ENCODE results near the gene ZCCHC3.

ZCCHC3 gene

DNA sequence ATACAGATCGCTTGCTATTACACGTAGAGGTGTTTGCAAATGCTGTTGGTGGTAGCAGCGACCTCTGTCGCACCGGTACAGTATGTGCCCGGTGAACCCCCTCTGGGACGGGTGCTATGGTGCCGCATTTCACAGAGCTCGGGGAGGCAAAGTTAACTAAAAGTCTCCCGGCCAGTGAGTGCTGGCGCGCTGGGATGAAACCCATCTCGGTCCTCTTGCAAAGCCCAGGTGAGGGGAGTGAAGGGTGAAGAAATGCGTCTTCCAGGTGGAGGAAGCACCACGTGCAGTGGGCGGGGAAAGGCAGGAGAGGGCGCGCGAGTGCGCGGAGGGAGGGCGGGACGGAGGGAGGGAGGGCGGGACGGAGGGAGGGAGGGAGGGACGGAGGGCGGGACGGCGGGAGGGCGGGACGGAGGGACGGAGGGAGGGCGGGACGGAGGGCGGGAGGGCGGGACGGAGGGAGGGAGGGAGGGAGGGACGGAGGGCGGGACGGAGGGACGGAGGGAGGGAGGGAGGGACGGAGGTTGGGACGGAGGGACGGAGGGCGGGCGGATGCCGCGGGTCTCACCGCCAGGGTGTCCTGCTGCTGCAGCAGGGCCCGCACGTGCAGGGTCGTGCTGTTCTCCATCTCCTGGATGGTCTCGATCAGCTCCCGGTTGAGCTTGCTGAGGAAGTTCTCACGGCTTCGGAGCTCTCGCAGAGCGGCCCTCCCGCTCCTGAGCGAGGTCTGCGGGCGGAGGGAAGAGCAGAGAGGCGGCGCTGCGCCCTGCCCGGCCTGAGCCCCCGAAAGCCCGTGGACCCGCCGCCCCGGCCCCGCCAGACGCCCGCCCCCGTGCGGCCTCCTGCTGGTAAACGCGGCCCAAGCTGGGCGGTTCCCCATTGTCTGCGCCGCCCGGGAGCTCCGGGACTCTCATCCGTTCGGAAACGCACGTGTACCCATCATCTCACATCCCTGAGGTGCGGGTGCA lies 18.5 kb upstream of the ZCCHC3 start:
- no peak for DNase-seq (ENCODE audit: low read depth in 4 of 4, low spot score in 1 of 4)

DNA sequence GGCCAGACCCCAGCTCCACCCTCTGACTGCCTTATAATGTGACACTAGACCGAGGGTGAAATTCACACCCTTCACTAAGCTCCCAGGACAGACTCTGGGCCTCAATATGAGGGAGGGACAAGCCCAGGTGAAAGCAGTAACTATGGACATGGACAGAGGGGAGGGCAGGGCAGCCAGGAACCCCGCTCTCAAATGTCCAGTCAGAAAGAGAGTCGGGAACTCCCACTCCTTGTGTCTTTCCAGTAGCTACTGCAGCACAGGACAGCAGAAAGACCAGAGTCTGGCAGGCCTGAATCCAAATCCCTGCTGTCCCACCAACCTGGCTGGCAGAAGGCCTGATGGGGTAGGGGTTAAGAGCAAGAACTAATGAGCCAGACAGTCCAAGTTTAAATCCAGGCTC lies 13.2 kb upstream of the ZCCHC3 start:
- no peak for DNase-seq (ENCODE audit: low read depth in 4 of 4, low spot score in 1 of 4)

DNA sequence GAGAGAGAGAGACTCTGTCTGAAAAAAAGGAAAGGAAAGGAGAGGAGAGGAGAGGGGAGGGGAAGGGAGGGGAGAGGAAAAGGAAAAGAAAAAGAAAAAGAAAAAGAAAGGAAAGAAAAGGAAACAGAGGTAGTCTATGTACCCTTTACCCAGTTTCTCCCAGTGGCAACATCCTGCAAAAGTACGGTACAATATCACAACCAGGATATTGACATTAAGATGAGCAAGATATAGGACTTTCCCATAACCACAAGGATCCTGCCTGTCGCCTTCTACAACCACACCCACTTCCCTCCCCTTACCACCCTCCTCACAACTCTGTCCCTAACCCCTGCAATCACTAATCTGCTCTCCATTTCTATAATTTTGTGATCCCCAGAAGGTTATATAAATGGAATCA lies 10.9 kb upstream of the ZCCHC3 start:
- no peak for DNase-seq (ENCODE audit: low read depth in 4 of 4, low spot score in 1 of 4)

DNA sequence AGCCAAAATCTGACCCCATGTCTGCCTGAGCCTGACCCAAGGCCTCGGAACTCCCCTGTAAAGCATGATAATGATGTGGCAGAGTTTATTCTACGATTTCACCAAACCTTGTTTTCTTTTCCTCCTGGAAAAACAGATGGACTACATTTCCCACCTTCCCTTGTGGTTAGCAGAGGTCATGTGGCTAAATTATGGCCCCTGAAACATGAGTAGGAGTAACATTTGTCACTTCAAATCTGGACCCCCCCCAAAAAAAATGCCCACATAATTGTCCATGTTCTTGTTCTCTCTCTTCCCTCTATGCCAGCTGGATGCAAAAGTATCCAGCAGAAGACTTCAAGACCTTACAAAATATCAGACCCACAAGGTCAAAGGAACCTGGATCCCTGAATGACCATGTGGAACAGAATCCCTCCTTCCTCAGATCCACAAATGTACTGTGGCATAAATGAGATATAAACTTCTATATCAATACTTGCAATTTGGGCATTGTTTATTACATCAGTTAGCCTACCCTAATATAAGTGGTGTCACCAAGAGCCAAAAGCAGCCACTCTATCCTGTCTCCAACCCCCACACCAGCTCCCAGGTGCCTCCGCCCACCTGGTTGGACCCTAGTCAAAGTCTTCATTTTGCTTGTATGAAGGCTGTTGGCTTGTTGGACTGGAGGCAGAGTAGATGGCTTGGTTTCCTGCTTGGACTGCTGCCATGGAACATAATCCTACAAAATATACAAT lies 8.2 kb upstream of the ZCCHC3 start:
- DNase-seq (ENCODE audit: low read depth in 4 of 4, low spot score in 1 of 4): no peak

DNA sequence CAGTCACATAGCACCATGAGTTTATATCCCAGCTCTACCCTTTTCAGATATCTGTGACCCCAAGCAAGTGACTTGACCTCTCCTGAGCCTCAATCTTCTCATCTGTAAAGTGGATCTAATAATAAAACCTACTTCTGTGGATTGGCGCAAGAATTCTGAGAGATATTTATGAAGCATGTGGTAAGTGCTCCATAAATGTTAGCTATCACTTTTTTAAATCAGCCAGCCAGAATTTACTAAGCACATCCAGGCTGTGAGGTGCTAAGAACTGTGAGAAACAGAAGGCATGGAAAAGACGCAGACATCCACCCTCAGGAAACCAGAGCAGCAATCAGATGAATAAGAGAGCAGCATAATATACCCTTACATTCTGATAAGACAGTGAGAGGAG lies 7.7 kb upstream of the ZCCHC3 start:
- DNase-seq (ENCODE audit: low read depth in 4 of 4, low spot score in 1 of 4): no peak

DNA sequence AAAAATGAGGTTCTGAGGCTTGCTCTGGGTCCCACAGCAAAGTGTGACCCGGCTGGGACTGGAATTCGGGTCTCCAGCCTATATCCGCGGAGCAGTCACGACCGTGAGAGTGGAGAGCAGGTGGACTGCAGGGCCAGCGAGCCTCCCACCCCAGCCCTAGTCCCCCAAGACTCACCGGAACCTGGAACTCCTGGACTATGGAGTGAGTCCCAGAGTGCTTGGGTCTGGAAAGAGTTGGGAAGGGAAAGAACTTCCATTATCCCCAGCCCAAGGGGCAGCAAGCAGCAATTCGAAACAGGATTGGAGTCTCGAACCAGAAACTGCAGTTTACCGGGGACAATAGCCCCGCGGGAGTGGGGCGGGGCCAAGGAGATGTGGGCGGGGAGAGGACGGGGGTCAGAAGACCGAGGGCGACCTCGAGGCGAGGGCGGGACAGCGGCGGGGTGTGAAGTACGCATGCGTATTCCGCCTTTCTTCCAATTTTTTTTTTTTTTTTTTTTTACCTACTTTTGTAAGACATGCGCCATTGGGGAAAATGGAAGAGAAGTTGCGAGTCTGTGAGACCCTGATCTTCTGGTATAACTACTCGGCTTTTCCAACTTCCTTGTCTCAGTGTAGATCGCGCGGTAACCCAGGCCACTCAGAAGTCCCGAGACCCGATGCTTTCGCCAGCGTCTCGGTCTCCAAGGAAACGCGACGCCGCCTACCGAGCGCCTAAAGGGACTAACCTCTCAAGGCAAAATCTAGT lies 7.1 kb upstream of the ZCCHC3 start, which contains the start of gene C20orf96:
Gene C20orf96, minus strand, starts transcription at position 667 of the 748 bp plus-strand sequence. Its CDS starts 140 bp downstream, at position 527.
- DNase-seq (ENCODE audit: low read depth in 4 of 4, low spot score in 1 of 4): peak; percentile 69 to 88 (median 76)

DNA sequence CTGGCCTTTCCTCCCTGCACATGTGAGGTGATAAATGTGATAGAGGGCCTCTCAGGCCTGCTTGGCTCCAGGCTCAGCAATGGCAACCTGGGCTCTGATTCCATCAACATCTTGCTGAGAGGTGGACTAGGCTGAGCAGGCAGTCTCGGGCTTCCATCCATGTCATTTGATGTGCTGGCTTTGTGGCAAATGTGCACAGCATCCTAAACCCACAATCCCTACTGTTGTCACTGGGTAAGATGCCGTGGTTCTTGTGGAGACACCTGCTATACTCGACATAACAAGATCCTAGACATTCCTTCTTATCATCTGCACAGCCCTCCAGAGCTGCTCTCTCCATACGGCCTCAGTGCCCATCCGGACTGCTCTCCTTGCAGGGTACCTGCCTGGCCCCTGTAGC lies 2.8 kb upstream of the ZCCHC3 start:
- DNase-seq (ENCODE audit: low read depth in 4 of 4, low spot score in 1 of 4): no peak

DNA sequence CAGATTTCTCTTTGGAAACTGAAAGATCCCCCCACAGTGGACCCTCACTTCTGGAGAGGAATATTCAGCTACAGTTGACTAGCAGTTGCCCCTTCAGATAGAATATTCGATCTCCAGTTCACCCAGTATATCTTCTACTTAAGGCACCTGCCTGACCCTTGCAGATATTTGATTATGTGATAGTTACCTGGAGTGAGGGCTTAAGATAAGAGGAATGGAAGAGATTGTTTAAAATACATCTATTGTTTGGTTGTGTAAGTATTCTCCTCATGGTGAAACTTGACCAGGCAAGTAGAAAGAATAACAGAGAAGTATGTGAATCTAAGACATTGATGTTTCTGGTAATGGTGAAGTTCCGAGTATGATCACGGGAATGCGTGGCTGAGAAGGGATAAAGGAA lies 1.6 kb upstream of the ZCCHC3 start:
- no peak for DNase-seq (ENCODE audit: low read depth in 4 of 4, low spot score in 1 of 4)

DNA sequence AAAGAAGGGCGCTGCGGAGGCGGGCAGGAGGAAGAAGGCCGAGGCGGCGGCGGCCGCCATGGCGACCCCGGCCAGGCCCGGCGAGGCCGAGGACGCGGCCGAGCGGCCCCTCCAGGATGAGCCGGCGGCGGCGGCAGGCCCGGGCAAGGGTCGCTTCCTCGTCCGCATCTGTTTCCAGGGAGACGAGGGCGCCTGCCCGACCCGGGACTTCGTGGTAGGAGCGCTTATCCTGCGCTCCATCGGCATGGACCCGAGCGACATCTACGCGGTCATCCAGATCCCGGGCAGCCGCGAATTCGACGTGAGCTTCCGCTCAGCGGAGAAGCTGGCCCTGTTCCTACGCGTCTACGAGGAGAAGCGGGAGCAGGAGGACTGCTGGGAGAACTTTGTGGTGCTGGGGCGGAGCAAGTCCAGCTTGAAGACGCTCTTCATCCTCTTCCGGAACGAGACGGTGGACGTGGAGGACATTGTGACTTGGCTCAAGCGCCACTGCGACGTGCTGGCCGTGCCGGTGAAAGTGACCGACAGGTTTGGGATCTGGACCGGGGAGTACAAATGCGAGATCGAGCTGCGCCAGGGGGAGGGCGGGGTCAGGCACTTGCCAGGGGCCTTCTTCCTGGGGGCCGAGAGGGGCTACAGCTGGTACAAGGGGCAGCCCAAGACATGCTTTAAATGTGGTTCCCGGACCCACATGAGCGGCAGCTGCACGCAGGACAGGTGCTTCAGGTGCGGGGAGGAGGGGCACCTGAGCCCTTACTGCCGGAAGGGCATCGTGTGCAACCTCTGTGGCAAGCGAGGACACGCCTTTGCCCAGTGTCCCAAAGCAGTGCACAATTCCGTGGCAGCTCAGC lies 780 bp downstream of the ZCCHC3 start:
- peak in 3 of 4 experiments; percentile 8 to 23 (median 10) for DNase-seq (ENCODE audit: low read depth in 4 of 4, low spot score in 1 of 4)

DNA sequence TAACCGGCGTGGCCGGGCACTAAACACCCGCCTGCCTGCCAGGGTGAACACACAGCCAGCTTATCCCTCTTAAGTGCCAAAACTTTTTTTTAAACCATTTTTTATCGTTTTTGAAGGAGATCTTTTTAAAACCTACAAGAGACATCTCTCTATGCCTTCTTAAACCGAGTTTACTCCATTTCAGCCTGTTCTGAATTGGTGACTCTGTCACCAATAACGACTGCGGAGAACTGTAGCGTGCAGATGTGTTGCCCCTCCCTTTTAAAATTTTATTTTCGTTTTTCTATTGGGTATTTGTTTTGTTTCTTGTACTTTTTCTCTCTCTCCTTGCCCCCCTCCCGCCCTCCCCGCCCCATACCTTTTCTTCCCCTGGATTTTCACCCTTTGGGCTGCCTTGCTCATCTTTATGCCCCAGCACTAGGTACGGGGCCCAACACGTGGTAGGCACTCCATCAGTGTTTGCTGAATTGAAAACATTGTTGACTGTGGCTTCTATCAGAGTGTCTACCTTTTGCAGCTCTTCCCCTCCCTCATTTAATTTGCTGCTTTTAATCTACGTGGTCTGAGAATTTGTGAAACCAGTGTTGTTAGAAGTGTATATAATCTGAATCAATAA lies 1.5 kb downstream of the ZCCHC3 start:
- DNase-seq (ENCODE audit: low read depth in 4 of 4, low spot score in 1 of 4): no peak

DNA sequence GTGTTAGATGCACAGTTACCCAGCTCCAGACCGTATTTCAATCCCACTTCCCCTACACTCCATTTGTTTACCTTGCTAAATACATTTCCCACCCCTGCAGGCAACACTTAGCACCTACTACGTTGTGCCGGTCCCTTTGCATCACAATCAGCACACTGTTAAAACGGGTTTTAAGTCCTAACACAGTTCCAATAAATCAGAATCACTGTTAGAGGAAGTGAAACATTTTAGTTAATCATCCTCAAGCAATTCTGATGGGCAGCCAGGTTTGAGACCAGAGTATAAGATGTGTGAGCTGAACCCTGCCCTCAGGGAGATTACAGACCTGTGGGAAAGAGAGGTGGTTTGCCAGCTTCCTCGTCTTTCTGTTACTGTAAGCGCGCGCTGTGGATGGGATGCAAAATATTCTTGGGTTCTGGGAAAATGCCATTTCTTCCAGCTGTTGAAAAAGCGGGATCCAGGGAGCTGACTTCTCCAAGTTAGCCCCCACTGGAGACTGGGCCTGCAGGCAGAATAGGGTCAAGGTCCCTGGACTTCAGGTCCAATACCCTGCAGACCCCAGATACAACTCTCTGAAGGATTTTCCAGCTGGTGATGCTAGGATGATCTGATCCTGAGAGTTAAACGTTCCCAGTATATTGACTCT lies 3.1 kb downstream of the ZCCHC3 start:
- DNase-seq (ENCODE audit: low read depth in 4 of 4, low spot score in 1 of 4): no peak

DNA sequence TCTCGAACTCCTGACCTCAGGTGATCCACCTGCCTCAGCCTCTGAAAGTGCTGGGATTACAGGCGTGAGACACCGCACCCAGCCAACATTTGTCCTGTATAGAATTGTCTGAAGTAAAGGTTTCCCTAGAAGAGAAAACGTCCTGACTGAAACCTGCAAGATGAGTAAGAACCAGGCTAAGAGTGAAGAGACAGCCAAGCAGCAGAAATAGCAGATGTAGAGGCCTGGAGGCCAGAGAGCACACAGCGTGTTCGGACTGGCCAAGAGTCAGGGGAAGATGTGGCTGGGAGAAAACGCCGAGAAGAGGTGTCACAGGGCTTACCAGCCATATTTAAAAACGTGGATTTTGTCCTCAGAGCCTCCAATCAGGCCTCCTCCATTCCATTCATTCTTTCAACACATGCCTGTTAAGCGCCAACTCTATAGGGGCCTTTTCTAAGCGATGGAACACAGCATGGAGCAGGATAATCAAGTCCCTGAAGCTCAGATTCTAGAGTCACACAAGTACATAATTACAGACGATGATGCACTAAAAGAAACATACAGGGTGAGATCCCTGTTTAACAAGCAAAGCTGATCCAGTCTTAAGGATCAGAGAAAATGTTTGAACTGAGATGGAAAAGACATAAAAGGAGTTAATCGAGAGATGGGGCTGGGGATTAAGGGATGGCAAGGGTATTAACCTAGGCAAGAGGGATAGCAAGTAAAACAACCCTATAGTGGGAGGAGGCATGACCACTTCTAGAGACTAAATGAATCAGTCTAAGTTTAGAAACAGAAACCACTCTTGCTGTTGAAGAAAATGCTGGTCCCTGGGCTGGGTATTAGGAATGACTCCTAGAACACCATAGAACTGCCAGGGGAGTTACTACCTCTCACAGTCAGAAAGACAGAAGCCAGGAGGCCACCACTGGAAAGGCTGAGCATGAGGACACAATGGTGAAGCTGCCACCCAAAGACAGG lies 4.8 kb downstream of the ZCCHC3 start:
- DNase-seq (ENCODE audit: low read depth in 4 of 4, low spot score in 1 of 4): no peak

DNA sequence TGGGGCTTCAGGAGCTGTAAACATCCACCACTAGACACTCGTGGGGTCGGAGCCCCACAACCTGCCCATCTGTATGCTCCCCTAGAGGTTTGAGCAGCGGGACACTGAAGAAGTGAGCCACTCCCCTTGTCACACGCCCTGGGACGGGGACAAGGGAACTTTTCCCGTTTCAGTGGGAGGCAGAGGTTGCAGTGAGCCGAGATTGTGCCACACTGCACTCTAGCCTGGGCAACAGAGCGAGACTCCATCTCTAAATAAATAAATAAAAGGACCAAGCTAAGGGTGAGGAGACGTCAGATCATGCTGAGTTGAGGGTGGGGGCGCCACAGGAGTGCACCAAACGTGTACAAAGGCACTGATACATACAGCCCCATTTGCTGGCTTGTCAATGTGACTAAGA lies 8.4 kb downstream of the ZCCHC3 start:
- DNase-seq (ENCODE audit: low read depth in 4 of 4, low spot score in 1 of 4): no peak

DNA sequence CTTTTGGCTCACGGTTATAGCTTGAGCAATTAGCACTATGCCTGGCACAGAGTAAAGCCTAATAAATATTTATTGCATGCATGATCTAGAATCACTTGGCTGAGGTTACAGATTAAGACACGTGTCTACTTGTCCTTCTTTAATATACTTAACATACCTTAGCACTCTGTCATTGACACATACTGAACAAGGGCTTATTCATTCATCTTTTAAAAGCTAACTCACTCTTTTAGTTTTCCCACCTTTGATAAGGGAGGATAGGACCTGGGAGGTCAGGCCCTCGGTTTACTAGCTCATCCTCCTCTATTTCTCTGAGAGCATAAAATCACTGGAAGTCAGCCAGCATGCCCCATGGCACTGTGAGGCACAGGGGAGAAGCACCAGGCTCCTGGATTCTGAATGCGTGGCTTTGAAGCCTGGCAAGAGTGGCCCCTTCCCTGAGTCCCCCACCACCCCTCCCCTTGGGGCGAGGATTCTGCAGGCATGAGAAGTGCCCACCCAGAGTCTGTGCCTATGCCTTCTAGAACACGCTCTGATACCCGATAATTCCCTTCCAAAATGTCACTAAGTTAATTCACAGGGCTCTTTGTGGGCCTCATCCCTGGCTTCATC lies 11.2 kb downstream of the ZCCHC3 start:
- DNase-seq (ENCODE audit: low read depth in 4 of 4, low spot score in 1 of 4): no peak

DNA sequence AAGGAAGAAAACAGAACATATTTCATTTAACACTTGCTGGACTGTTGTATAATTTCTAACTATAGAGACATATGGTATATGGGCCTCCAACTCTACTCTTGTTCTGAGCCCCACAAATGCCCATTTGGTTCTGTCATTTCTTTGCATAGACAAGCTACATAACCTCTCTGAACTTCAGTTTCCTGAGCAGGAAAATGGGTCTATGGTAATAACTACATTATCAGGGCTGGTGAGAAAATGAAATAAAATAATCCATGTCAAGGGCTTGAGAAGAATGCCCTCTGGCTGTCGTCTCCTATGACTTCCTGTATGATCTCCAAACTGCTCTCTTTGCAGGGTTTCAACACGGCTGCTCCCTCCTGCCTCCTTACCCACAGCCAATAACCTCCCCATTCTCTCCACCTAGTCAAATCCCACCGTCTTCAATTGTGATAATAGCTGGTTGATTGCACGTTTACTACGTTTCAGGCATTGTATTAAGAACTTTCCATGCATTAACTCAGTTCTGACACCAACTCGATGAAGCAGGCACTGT lies 12.0 kb downstream of the ZCCHC3 start:
- no peak for DNase-seq (ENCODE audit: low read depth in 4 of 4, low spot score in 1 of 4)

DNA sequence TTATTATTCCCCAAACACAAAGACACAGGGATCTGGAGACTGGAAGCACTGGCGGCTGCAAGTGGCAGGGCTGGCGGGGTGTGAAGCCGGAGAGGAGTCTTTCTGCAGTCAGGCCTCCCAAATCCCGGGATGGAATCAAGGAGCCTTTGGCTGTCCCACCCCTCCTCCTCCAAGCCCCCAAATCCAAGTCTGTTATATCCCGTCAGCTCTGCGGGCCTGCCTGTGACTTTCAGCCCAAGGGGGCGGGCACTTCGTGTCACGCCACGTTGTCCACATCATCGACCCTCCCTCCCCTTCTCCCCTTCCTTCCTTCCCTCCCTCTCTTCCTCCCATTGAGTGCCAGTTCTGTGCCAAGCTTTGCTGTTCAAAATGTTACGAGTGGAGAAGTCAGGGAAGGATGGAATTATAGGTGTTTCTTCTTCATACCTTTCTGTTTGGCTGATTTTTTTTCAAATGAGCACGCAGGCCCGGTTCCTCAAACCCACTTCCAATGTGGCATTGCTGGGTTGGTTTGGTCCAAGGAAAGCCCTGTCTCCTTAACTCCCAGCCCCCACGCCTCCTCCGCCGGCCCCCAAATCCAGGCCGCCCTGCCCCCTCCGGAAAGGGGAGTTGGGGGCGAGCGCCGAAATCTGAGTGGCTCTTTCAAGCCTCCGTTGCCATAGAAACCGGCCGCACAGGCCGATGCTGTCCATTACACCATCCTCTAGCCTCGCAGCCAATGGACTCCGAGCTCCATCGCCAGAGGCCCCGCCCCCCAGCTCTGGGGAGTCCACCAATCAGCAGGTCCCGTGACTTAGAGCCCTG lies 12.7 kb downstream of the ZCCHC3 start:
- DNase-seq (ENCODE audit: low read depth in 4 of 4, low spot score in 1 of 4): peak; percentile 51 to 88 (median 64)

DNA sequence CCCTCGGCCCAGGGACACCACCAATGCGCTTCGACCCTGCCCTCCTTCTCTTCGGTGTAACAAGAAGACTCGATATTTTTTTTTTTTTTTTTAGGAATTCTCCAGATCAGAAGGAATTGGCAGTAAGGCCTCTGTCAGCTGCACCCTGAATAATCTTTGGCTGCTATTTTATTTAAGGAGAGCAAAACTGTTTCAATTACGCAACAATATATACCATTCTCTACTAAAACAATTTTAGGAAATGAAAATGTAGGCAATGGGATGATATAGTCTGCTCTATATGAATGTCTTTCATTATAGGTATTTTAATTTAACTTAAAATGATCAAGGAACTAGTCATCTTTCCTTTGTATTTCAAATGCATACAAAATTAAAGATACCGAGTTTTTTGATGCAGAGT lies 13.3 kb downstream of the ZCCHC3 start:
- DNase-seq (ENCODE audit: low read depth in 4 of 4, low spot score in 1 of 4): no peak
